Testis (tissue), 3 donors: ENCODE results near the gene PTPRN2. TPM values are rescaled to one million over a fixed set of nuclear protein-coding genes. Genes with fewer than 3 reads are reported as not detected.
"Not testable (repeated sequence)": the region's sequence is repeated elsewhere in the genome, so short reads cannot be mapped to it uniquely, and the experiment has no call there.

Source experiments
- DNase-seq: peaks from one replicate; pipeline ENCODE4 v3.0.0-alpha.2; 2019
- H3K27ac ChIP-seq, 2 donors: fragments of 200-600 bp; sonication (generic); one replicate each; pipeline ENCODE4 v1.5.1; 2019
- H3K27me3 ChIP-seq: fragments of 200-600 bp; sonication (generic); one replicate; pipeline ENCODE4 v1.5.1; 2019
- H3K36me3 ChIP-seq: fragments of 200-600 bp; sonication (generic); one replicate; pipeline ENCODE4 v1.5.1; 2017; ENCODE audit warnings: low read depth; ENCODE audit errors: missing control alignments
- H3K4me1 ChIP-seq: fragments of 200-600 bp; sonication (generic); one replicate; pipeline ENCODE4 v1.5.1; 2019
- H3K4me3 ChIP-seq, 2 donors: fragments of 200-600 bp; sonication (generic); one replicate each; pipeline ENCODE4 v1.5.1; 2017 to 2019
- H3K9me3 ChIP-seq: fragments of 200-600 bp; sonication (generic); one replicate; pipeline ENCODE4 v1.5.1; 2017
- POLR2A ChIP-seq: fragments of 450-650 bp; IDR thresholded peaks from one replicate; pipeline ENCODE4 v1.6.1; 2017; ENCODE audit warnings: antibody characterized with exemption, mild to moderate bottlenecking, moderate library complexity
- WGBS, 2 donors: methylation state at CpG; one replicate each; pipeline ENCODE4 v1.1.5; 2018; 5-methylcytosine and 5-hydroxymethylcytosine counted together
- intact Hi-C: fragments of 100-400 bp; cut with DNase I; formaldehyde crosslinking; loops from one replicate; pipeline ENCODE4 v1.15.1; 2023; ENCODE audit warnings: low total_unique reads
- polyA plus RNA-seq: library from polyadenylated mRNA; stranded (reverse); fragments of 350-450 nt; fragmentation: Illumina TruSeq; extraction: RNeasy Lipid Tissue Mini Kit (QIAGEN cat#74804); gene quantifications from one replicate; pipeline ENCODE4 v1.2.3, GENCODE V29; 2014; ENCODE audit warnings: low read depth, low replicate concordance; ENCODE audit not compliant: insufficient read depth
- total RNA-seq, 2 donors: library from RNA; depleted of rRNA; stranded (reverse); fragments of >200 nt; gene quantifications; one replicate each; pipeline ENCODE4 v1.2.3, GENCODE V29; 2016
- TF ChIP-seq, protein P1 (sequence below), 3 experiments: fragments of 450-650 bp in 2 of 3; fragments of 200-600 bp in 1 of 3; sonication (generic) in 1 of 3; IDR thresholded peaks; one replicate each; pipeline ENCODE4 v1.5.1; 2016 to 2019; ENCODE audit warnings: antibody characterized with exemption in 3 of 3, mild to moderate bottlenecking in 2 of 3, moderate library complexity in 1 of 3

Gene PTPRN2
- total and polyA plus RNA-seq, 3 donors from 2014 or later, result 9.3 to 10.8 (median 9.8) TPM

DNA sequence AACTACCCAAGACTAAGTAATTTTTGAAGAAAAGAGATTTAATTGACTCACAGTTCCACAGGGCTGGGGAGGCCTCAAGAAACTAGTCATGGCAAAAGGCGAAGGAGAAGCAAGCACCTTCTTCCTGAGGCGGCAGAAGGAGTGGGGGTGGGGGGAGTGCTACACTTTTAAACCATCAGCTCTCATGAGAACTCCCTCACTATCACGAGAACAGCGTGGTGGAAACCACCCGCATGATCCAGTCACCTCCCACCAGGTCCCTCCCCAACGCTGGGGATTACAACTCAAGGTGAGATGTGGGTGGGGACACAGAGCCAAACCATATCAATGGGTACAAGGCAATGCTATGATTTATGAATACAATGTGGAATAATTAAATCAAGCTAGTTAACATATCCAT, 241.9 kb downstream of the PTPRN2 start:
- no peaks in the 10 kb centered on the region for H3K9me3 ChIP-seq
- intact Hi-C loops, result no loop called here
- H3K36me3 ChIP-seq, result no peaks in the 10 kb centered on the region
- no peak overlapping the region for H3K27ac ChIP-seq
- peak; percentile 7 for DNase-seq
- H3K27me3 ChIP-seq, result no peaks in the 10 kb centered on the region
- WGBS, 2 donors, result 56 to 67% methylated on average over 6 of the region's 6 CpGs
- H3K4me3 ChIP-seq, result no peak overlapping the region
- TF ChIP-seq, protein P1, sequence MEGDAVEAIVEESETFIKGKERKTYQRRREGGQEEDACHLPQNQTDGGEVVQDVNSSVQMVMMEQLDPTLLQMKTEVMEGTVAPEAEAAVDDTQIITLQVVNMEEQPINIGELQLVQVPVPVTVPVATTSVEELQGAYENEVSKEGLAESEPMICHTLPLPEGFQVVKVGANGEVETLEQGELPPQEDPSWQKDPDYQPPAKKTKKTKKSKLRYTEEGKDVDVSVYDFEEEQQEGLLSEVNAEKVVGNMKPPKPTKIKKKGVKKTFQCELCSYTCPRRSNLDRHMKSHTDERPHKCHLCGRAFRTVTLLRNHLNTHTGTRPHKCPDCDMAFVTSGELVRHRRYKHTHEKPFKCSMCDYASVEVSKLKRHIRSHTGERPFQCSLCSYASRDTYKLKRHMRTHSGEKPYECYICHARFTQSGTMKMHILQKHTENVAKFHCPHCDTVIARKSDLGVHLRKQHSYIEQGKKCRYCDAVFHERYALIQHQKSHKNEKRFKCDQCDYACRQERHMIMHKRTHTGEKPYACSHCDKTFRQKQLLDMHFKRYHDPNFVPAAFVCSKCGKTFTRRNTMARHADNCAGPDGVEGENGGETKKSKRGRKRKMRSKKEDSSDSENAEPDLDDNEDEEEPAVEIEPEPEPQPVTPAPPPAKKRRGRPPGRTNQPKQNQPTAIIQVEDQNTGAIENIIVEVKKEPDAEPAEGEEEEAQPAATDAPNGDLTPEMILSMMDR (IDR thresholded peaks at IDR 0.05), result no peak
- no peak for TF ChIP-seq POLR2A
- no peaks in the 10 kb centered on the region for H3K4me1 ChIP-seq

GRCh38 chr7:158344706-158345300, 242.8 kb downstream of the PTPRN2 start:
- H3K4me1 ChIP-seq, result no peaks in the 10 kb centered on the region
- 71 to 79% methylated on average over 6 to 11 of the region's 11 CpGs for WGBS, 2 donors
- no peak for DNase-seq
- H3K27me3 ChIP-seq, result no peaks in the 10 kb centered on the region
- H3K4me3 ChIP-seq, result no peak overlapping the region
- intact Hi-C loops, result no loop called here
- no peak overlapping the region for H3K27ac ChIP-seq
- no peaks in the 10 kb centered on the region for H3K9me3 ChIP-seq
- no peak for TF ChIP-seq POLR2A
- TF ChIP-seq, protein P1 (IDR thresholded peaks at IDR 0.05), result no peak
- no peaks in the 10 kb centered on the region for H3K36me3 ChIP-seq

- intact Hi-C loops, result no loop called here
Measured at GRCh38 chr7:158343936-158344455, 243.6 kb downstream of the PTPRN2 start.

GRCh38 chr7:158343526-158343925, 244.1 kb downstream of the PTPRN2 start:
- no peaks in the 10 kb centered on the region for H3K9me3 ChIP-seq
- intact Hi-C loops, result no loop called here
- TF ChIP-seq, protein P1 (IDR thresholded peaks at IDR 0.05), result no peak
- no peak for TF ChIP-seq POLR2A
- no peak overlapping the region for H3K4me3 ChIP-seq
- WGBS, 2 donors, result 82 to 90% methylated on average over 17 to 20 of the region's 20 CpGs
- no peak overlapping the region for H3K27ac ChIP-seq
- DNase-seq, result peak; percentile 15
- H3K4me1 ChIP-seq, result no peaks in the 10 kb centered on the region
- H3K27me3 ChIP-seq, result no peaks in the 10 kb centered on the region
- no peaks in the 10 kb centered on the region for H3K36me3 ChIP-seq

More at GRCh38 chr7:158343936-158344455, 243.6 kb downstream of the PTPRN2 start:
- Histone ChIP-seq H3K9me3 (no peaks in the 10 kb centered on the region), H3K27ac (no peak overlapping the region), H3K4me1 (no peaks in the 10 kb centered on the region), H3K27me3 (no peaks in the 10 kb centered on the region), H3K4me3 (no peak overlapping the region), H3K36me3 (no peaks in the 10 kb centered on the region)
- peak; percentile 1 for DNase-seq
- 67 to 77% methylated on average over 1 to 10 of the region's 10 CpGs for WGBS, 2 donors
- TF ChIP-seq, protein P1 (IDR thresholded peaks at IDR 0.05), result no peak
- no peak for TF ChIP-seq POLR2A

- H3K36me3 ChIP-seq, H3K4me3 ChIP-seq, H3K27me3 ChIP-seq, H3K9me3 ChIP-seq, H3K4me1 ChIP-seq, intact Hi-C loops, H3K27ac ChIP-seq: not testable (repeated sequence)
- WGBS, 2 donors, result 70 to 75% methylated on average over 11 to 13 of the region's 15 CpGs
- peak; percentile 11 for DNase-seq
Measured at GRCh38 chr7:158341097-158341496, 246.5 kb downstream of the PTPRN2 start.

DNA sequence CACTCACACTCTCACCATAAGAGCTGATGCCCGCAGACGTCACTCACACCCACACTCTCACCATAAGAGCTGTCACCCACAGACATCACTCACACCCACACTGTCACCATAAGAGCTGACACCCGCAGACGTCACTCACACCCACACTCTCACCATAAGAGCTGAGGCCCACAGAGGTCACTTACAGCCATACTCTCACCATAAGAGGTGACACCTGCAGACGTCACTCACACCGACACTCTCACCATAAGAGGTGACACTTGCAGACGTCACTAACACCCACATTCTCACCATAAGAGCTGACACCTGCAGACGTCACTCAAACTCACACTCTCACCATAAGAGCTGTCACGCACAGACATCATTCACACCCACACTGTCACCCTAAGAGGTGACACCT, 250.7 kb downstream of the PTPRN2 start:
- H3K27ac ChIP-seq, H3K4me3 ChIP-seq, H3K9me3 ChIP-seq, intact Hi-C loops, H3K36me3 ChIP-seq, H3K27me3 ChIP-seq, H3K4me1 ChIP-seq: not testable (repeated sequence)
- DNase-seq, result peak; percentile 13
- WGBS, 2 donors, result 63 to 66% methylated on average over 9 of the region's 9 CpGs

- intact Hi-C loops, H3K9me3 ChIP-seq, H3K4me3 ChIP-seq, H3K4me1 ChIP-seq, H3K36me3 ChIP-seq, DNase-seq, H3K27me3 ChIP-seq, H3K27ac ChIP-seq: not testable (repeated sequence)
- 75 to 77% methylated on average over 1 to 4 of the region's 5 CpGs for WGBS, 2 donors
Measured at GRCh38 chr7:158332516-158332915, 255.1 kb downstream of the PTPRN2 start.

DNA sequence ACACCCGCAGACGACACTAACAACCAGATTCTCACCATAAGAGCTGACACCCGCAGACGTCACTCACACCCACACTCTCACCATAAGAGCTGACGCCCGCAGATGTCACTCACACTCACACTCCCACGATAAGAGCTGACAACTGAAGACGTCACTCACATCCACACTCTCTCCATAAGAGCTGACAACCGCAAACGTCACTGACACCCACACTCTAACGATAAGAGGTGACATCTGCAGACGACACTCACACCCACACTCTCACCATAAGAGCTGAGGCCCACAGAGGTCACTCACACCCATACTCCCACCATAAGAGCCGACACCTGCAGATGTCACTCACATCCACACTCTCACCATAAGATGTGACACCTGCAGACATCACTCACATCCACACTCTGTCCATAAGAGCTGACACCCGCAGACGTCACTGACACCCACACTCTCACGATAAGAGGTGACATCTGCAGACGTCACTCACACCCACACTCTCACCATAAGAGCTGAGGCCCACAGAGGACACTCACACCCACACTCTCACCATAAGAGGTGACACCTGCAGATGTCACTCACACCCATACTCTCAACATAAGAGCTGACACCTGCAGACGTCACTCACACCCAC, 255.7 kb downstream of the PTPRN2 start:
- H3K4me1 ChIP-seq, H3K36me3 ChIP-seq, H3K9me3 ChIP-seq, H3K27ac ChIP-seq, H3K4me3 ChIP-seq, H3K27me3 ChIP-seq, intact Hi-C loops: not testable (repeated sequence)
- peak; percentile 2 for DNase-seq
- 80 to 81% methylated on average over 18 of the region's 18 CpGs for WGBS, 2 donors
